Epithelial cell of esophagus (primary cell): Measurements from ENCODE around the gene MXRA8.

Experiments
- DNase-seq: peaks from one replicate; pipeline ENCODE4 v3.0.0; 2010; ENCODE audit warnings: low read depth
- H3K4me3 ChIP-seq: 2 replicates; pipeline ENCODE4 v1.5.1; 2011; ENCODE audit warnings: mild to moderate bottlenecking, low read length, control low read depth
- CTCF ChIP-seq: IDR thresholded peaks from 2 replicates; pipeline ENCODE4 v1.5.1; 2011; ENCODE audit warnings: low read depth, mild to moderate bottlenecking, low read length, control low read depth, inconsistent platforms; ENCODE audit not compliant: insufficient read depth; ENCODE audit errors: missing control alignments

MXRA8 gene

DNA sequence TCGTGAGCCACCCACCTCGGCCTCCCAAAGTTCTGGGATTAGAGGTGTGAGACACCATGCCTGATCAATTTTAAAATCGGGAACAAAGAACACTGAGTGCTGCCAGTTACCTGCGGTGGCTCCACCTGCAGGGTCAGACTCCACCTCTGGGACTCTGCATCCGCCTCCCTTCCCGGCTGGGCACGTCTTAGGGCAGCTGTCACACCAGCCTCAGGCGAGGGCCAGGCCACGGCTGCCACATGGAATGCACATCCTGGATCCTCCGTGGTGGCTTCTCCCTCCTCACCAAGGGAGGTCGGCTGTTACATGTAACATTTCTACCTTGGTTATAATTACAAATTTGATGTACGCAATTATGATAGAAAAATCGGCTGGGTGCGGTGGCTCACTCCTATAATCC, 5.9 kb upstream of the MXRA8 start:
- no peak for TF ChIP-seq CTCF
- DNase-seq, result peak; percentile 54
- H3K4me3 ChIP-seq, result no peak overlapping the region

DNA sequence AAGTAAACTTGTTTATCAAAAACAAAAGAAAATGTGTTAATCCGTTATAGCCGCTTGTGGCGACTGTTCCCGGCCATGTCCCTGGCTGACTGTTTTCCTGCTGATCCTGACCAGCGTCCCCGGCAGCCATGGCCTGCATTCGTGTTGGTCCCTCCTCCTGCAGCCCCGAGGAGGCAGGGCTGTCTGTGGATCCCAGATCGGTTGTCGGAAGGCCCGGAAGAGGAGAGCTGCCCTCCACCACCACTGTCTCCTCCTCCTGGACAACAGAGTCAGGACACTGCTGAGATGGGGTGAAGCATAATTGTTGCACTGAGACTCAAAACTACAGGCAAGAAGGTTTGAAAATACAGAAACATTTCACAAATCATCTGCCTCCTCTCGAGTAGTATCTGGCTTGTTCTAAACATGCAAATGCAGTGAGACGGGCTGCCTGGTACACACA, 3.6 kb upstream of the MXRA8 start:
- no peak for DNase-seq
- H3K4me3 ChIP-seq, result no peak overlapping the region
- no peak for TF ChIP-seq CTCF

GRCh38 chr1:1361233-1361981, 3.1 kb upstream of the MXRA8 start:
- no peak for DNase-seq
- H3K4me3 ChIP-seq, result no peak overlapping the region
- TF ChIP-seq CTCF, result no peak

GRCh38 chr1:1360506-1361169, 2.3 kb upstream of the MXRA8 start:
- no peak for TF ChIP-seq CTCF
- DNase-seq, result peak; percentile 69
- no peak overlapping the region for H3K4me3 ChIP-seq

GRCh38 chr1:1359664-1360468, 1.5 kb upstream of the MXRA8 start:
- TF ChIP-seq CTCF, result no peak
- no peak overlapping the region for H3K4me3 ChIP-seq
- no peak for DNase-seq

DNA sequence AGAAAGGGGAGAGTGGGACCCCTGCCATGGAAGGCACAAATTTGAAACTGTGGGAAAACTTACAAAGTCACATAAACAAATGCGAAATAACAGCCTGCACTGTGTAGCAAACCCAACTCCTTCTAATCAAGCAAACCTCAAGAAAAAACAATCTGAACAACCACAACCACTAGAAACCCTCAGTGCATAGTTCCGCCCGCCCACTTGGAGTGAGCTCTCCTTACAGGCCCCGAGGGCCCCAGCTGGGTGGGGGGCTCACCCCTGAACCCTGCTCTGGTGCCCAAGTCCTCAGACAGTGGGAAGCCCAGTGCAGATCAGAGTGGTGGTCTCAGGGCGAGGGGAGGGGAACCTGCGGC, 931 bp upstream of the MXRA8 start:
- no peak for DNase-seq
- no peak overlapping the region for H3K4me3 ChIP-seq
- no peak for TF ChIP-seq CTCF
